NCI-H446 treated with DMSO at 0.1 percent for 48 hours (cell line): ENCODE measurements around the gene KIF3C.
"Not testable (repeated sequence)": the region's sequence is repeated elsewhere in the genome, so short reads cannot be mapped to it uniquely, and the experiment has no call there.

ENCODE experiments used
- DNase-seq: peaks from one replicate; lab custom pipeline; 2025; lab: John Stamatoyannopoulos, UW

Gene KIF3C

DNA sequence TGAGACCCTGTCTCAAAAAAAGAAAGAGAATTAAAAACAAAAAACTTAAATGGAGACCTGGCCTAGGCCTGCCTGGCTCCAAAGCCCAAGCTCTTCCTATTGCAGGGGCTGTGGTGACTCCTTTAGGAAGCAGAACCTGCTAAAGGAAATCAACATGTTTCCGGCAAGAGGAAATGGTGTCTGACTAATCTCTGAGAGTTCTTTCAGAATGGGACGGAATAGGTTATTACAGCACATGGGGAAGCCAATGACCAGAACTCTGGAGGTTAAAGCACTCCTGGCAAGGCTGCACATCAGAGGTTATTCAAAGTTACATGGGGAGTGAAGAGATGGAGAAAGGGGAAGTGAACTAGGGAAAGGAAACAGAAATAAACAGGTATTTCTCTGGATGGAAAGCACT lies 21.4 kb downstream of the KIF3C start:
- no peak for DNase-seq

DNA sequence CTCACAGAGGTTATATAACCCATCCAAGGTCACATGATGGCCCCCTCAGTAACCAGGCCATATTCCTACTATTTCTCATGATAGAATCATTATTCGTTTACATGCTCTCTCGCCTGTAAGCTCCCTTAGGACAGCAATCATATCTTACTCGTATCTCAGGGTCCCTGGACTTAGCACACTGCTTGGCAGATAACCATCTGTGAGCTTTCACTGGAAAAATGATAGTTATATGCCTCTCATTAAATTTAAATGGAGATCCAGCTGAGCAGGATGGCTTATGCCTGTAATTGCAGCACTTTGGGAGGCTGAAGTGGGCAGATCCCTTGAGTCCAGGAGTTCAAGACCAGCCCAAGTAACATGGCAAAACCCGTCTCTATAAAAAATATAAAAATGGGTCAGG lies 21.9 kb downstream of the KIF3C start:
- DNase-seq, result no peak

DNA sequence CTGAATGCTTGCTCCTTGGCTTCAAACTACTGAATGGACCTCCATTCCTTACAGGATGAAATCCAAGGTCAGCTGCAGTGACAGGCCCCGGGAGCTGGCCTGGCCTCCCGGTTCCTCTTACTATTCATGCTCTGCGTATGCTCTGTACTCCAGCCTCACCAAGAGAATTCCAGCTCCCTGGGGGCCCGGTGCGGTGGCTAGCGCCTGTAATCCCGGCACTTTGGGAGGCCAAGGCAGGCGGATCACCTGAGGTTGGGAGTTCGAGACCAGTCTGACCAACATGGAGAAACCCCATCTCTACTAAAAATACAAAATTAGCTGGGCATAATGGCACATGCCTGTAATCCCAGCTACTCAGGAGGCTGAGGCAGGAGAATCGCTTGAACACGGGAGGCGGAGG lies 23.7 kb downstream of the KIF3C start:
- DNase-seq, result not testable (repeated sequence)

DNA sequence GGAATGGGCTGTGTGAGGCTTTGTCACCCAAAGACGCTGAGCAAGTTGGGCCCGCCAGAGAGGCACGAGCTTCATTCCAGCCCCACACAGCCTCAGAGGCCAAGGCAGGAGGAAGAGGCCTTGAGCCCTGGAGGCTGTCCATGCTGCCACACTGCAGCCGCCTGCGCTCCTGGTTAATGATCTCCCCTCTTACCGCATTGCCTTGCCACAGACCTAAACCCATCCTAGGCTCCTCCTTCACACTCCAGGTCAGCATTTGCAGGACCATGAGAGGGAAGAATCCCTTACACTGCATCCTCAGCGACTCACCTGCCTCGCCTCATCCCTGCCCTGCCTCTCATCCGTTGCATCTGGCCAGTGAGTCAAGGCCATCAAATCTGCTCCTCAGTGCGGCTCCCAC lies 24.6 kb downstream of the KIF3C start:
- no peak for DNase-seq

DNA sequence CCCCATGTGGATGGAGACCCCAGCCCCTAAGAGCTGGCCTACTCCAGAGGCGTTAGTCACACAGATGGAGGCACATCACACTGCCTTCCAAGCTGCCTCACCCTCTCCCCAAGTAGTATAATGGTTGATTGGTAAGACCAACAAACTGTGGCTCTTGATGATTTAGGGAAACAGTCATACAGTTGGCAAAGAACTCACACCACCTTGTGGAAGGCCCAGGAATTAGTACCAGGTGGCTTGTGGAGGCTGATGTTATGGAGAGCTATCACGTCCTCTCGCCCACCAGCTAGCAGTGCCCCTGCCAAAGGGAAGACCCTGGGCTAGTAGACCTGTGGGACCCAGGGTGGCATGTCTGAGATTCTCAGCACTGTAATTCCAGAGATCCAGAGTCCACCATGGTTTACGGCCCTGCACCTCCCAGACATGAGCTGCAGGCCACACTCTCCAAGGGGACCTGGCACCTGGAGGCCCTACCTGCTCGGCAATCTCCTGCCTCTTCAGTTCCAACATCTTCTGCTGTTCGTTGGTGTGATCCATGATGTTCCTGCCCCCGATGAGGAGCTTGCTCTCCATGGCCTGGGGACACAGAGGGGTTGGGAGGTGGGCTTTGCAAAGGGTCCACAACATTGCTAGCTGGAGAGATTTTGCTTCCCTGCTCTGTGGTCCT lies 26.3 kb downstream of the KIF3C start:
- no peak for DNase-seq

DNA sequence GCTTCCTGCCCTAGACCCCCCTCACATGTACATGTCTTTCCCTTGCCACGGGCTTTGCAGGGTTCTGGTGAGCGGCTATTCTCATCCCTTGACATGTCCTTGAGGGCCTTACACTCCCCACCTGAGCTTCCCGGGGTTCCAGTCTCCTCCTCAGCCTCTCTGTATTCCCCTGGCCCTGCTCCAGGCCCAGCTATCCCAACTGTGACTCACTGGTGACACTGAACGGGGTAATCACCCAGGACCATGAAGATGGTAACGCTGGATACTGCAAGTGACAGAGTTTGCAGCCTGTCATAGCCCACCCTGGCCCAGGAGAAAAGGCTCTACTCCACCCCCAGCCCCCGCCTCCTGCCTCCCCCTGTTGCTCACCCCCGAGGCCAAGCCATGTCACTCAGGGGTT lies 27.3 kb downstream of the KIF3C start:
- DNase-seq, result no peak

DNA sequence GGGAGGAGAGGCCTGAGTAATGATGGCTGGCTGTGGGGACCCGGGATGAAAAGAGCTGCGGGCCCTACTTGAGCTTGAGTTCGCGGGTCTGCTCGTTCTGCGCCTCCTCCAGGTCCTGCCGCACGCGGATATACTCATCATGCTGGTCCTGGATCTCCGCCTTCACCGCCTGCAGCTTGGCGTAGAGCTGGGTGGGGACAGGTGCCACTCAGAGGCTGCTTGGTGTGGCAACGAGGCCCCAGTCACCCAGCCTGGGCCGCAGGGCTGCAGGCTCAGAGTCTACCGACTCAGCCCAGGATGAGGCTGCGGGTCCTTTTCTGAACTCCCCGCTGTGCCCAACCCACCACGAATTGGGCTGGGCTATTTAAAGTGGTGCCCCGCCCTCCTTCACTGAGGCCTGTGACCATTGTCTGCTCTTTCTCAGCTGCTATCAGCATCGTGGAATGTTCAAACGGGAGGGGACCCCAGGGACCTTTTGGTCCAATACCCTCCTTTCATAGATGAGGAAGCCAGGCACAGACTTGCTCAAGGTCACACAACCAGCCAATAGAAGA lies 28.0 kb downstream of the KIF3C start:
- DNase-seq, result no peak

DNA sequence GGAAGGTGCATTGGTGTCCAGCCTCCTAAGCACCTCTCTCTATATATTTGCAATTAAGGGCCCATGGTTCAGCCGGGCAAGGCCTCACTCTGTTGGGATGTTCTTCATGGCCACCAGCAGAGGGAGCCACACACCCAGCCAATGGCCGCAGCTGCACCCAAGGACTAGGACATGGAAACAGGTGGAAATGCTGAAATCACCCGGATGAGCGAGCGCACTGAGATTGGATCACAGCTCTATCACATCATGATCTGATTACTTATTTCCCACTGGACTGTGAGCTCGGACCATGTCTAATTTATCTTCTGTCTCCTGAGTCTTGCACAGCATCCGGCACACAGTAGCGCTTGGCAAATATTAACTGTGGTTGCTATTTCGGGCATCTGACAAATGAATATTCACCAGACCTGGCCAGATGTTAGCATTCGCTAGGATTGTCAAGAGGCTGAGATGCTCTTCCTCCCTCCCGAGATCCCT lies 31.2 kb downstream of the KIF3C start:
- DNase-seq, result peak; percentile 27

DNA sequence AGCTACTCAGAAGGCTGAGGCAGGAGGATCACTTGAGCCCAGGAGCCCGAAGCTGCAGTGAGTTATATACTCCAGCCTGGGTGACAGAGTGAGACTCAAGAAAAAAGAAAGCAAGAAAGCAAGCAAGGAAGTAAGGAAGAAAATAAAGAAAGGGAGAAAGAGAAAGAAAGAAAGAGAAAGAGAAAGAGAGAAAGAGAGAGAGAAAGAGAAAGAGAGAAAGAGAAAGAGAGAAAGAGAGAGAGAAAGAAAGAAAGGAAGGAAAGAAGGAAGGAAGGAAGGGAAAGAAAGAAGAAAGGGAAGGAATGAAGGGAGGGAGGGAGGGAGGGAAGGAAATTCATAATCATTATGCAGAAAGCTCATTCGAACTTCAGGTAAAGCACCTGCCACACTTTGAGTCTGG lies 33.9 kb downstream of the KIF3C start:
- DNase-seq, result no peak

DNA sequence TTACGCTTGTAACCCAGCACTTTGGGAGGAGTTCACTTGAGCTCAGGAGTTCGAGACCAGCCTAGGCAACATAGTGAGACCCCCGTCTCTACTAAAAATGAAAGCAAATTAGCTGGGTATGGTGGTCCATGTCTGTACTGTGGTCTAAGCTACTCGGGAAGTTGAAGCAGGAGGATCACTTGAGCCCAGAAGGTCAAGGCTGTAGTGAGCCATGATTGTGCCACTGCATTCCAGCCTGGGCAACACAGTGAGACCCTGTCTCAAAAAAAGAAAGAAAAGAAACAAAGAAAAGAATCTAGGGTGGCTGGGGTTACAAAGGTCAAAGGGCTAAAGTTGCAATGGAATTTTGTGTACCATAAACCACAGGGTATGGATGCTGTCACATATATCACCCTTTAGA lies 41.3 kb downstream of the KIF3C start:
- DNase-seq, result no peak

DNA sequence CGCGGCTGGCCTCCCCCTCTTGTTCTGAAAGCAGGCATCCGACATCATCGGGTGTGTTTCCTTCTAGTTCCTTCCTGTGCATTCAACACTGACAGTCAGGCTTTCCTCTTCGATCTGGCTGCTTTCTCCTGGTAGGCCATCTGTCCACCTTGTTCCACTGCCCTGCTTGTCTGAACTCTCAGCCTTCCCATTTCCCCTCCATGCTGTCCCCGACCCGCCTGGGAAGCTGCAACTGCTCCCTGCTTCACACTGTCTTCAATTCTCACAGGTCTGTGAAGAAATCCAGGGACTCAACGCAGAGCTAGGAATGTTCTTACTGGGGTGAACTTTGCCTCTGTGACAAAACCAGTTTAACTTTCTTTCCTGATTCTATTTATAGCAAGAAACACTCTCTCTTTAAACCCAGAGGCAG lies 43.0 kb downstream of the KIF3C start:
- DNase-seq, result no peak

DNA sequence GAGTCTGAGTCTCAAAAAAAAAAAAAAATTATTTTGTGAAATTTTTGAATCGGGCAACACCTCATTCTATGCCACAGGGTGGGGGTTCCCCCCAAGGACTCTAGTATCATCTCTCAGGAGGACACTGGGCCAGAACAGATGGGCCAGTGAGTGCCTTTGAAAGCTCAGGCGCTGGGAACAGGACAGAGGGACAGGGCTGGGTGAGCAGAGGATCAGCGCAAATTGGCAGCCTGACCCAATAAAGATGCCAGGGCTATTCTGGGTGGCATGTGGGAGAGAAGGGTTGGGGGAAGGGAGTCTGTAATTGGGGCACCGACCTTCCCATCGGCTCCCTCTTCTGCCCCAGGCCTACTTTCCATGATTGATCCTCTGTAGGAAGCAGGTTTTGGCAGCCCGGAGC lies 44.0 kb downstream of the KIF3C start:
- no peak for DNase-seq

DNA sequence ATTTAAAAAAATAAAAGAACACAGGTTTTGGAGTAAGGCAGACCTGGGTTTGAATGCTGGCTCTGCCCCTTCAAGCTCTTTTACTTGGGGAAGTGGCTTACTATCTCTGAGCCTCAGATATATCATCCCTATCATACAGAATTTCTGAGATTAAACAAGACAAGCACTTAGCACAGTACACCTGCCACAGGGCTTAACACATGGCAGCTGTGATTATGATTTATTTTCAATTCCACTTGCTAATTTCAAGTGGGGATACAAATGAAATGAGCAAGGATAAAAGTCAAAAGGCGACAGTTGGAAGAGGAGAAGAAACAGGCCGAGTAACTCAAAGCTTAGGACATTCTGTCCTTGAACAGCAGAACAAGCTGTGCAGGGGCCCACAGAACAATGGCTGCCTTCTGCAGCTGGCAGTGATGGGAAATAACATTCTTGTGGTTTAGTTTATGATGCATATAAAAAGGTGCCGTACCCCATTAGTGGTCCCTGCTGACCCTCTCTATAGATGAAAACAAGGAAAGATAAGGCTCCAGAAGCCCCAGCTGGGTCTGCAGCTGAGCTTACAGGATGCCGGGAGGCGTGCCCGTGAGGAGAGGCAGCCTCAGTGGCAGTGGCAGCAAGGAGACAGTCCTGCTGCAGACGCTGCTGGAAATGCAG lies 45.3 kb downstream of the KIF3C start:
- no peak for DNase-seq

DNA sequence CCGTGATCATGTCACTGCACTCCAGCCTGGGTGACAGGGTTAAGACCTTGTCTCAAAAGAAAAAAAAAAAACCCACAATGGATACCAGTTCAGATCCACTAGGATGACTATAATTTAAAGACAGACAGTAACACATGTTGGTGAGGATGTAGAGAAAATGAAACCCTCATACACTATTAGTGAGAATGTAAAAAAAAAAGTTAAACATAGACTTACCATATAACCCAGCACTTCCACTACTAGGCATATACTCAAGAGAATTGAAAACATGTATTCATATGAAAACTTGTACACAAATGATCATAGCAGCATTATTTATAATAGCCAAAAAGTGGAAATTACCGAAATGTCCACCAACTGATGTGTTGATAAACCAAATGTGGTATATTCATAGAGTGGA lies 48.7 kb downstream of the KIF3C start:
- no peak for DNase-seq

DNA sequence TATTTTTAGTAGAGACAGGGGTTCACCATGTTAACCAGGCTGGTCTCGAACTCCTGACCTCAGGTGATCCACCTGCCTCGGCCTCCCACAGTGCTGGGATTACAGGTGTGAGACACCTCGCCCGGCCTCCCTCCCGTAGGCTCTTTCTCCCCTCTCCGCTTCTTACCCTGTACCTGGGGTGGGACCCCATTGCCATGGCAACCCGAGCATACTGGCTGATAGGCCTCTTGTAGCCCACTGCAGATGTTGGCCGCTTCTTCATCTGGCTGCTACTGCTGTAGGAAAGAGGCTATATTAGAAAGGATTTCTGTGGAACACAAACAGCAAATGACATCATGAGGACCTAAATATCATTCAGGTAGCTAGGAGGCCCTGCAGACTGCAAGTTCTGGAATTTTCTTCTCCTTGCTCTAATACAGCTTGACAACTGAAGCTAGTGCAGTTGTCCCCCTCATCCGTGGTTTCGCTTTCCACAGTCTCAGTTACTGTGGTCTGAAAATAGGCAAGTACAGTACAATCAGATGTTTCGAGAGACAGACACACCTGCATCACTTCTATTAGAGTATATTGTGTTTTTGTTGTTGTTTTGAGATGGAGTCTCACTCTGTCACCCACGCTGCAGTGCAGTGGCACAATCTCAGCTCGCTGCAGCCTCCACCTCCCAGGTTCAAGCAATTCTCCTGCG lies 52.4 kb downstream of the KIF3C start:
- DNase-seq, result no peak

DNA sequence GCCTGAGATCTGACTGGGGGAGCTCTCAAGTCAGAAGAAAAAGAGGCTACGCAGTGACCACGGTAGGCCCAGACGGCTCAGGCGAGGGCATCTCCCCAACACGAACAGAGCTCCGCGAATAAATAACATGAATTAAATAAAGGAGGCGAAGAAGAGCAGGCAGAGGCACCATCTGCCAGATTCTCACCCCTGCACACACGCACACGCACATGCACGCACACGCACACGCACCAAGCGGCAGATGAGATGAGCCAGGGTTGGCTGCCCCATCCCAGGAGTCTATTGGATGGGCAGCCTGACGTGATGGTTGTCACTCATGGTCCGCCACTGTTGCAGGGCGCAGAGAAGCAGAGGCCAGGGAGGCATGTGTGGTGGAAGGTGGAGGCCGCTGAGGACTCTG lies 53.6 kb downstream of the KIF3C start:
- no peak for DNase-seq

DNA sequence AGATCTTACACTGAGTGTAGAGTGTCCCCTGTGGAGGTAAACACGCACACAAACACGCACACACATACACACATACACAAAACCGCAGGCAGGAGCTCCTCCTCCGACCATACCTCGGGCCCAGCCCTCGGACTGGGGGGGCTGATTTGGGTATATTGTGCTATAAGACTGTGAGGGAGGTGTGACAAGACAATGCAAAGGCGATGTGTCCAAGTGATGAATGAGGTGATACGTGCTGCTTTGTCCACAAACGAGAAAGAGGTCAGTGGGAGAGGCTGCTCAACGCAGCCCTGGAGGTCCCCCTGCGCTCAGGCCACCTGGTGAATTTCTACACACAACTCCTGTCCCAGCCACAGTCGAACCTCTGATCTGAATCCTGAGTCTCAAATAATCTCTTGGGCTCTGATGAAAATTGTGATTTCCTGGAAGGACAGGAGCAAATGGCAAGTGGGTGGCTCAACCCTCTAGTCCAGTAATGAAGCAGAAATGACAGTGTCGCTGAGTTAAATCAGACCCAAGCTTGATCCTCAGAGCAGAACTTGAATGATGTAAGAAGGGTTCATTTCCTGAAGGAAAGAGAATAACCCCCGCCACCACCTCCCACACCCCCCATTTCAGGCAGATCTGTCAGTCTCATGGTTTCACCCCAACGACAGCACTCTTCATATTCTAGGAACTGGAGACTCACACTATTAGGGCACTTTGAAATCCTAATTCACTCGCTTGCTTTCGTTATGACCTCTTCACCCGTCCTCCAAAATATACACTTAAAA lies 55.1 kb downstream of the KIF3C start:
- DNase-seq, result no peak

DNA sequence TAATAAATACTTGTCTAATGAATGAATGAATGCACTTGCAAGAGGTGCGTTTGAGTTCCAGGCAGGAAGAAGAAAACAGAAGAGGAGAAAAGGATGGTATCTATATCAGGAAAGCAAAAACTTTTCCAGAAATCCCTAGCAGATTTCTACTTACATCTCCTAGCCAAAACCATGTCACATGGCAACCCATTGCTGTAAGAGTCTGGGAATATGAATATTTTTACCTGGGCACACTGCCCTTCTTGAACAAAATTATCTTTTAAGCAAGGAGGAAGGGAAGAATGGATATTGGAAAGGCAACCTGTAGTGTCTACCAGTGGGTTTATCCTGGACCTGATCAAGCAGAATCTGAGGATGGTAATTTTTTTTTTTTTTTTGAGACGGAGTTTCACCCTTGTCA lies 59.8 kb downstream of the KIF3C start:
- no peak for DNase-seq

DNA sequence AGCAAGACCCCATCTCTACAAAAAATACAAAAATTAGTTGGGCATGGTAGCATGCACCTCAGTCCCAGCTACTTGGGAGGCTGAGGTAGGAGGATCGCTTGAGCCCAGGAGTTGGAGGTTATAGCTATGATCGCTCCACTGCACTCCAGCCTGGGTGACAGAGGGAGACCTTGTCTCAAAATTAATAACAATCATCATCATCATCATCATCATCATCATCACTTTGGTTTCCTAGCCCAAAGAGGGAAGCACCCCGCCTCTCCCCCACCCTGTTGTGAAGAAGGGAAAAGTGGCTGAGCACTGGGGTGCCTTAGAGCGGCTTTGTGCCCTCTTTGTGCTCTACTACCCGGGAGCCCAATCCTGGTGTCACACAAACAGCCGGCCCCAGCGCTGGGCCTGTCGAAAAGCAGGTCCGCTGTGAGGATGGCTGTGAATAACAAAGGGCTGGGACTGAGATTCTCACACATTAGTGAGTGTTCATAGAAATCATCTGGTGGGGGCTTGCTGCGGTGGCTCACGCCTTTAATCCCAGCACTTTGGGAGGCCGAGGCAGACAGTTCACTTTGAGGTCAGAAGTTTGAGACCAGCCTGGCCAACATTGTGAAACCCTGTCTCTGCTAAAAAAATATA lies 61.4 kb downstream of the KIF3C start:
- DNase-seq, result no peak

DNA sequence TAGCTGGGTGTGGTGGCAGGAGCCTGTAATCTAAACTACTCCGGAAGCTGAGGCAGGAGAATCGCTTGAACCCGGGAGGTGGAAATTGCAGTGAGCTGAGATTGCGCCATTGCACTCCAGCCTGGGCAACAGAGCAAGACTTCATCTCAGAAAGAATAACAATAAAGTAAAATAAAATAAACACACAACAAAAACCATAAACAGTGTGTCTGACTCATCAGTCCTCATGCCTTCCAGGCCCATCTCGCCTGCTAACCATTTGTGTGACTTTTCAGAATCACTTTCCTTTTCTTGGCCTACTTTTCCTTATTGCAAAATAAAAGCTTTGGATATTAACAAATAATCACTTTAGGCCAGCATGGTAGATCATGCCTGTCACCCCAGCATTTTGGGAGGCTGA lies 62.0 kb downstream of the KIF3C start:
- no peak for DNase-seq

DNA sequence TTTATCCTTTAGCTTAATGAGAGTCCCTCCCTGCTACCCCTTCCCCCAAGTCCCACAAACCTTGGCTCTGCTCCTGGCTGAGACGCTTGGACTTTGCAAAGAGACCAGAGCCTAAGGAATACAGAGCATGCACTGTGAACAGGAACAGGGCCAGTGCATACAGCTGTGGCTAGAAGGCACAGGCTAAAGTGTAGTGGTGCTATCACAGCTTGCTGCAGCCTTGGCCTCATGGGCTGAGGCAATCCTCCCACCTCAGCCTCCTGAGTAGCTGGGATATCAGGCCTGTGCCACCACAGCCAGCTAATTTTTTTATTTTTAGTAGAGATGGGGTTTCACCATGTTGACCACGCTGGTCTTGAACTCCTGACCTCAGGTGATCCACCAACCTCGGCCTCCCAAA lies 64.5 kb downstream of the KIF3C start:
- no peak for DNase-seq

DNA sequence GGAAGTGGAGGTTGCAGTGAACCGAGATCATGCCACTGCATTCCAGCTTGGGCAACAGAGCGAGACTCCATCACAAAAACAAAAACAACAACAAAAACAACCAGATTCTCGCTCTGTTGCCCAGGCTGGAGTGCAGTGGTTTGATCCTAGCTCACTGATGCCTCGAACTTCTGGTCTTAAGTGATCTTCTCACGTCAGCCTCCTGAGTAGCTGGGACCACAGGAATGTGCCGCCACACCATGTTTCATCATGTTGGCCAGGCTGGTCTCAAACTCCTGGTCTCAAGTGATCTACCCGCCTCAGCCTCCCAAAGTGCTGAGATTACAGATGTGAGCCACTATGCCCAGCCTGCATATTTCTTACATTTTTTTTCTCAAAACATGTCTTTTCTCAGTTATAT lies 64.9 kb downstream of the KIF3C start:
- not testable (repeated sequence) for DNase-seq
